HG03175 (cell line): Measurements from ENCODE around the gene SPATA46.
"Not testable (repeated sequence)": the region's sequence is repeated elsewhere in the genome, so short reads cannot be mapped to it uniquely, and the experiment has no call there.

Experiments used
- ATAC-seq: cut with Tn5 transposase; IDR thresholded peaks from one replicate; pipeline ENCODE4 v1.9.1; 2021; ENCODE audit warnings: mild to moderate bottlenecking, moderate library complexity; ENCODE audit not compliant: unreplicated experiment

The SPATA46 gene

DNA sequence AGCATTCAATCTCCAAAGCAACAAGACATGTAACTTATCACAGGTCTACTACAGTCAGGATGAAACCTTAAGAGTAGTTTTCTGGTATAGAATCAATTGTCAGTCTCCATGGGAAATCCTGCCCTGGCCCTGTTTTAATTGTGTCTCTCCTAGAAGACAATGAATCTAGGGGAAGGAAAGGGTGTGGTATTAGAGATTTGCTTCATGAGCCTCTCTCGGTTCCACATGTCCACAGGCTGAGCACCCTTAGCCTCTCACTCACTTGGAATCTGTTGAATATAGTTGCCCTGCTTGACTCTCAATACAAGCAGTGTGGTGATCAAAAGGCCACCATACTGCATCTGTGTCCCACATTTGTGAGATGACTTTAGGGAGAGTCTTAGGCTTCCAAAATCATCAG, 17.7 kb downstream of the SPATA46 start:
- ATAC-seq: no peak

DNA sequence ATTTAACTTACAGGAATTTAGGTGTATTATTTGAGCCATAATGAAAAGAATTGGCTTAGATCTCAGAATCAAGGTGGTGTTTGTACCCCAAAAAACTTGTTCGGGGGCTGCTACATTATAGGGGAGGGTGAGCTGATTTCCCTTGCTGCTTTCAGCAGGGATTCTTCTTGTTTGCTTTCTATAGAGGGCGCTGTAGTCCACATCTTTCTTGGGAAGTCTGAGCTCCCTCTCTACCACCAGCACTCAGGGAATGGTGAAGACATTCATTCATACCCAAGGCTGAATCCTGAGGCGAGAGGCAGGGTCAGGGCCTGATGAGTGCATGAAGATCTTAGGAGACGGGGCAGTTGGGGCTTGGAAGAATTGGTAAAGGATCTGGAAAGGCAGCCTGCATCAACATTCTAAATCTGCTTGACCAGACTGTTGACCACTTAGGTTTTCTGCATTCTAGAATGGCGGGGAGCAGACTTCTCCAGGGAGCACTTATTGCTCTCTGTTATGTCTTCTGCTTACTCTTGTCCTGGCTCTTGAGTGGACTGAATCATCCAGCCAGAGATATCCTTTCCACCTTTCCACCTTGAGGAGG, 18.9 kb downstream of the SPATA46 start:
- ATAC-seq: no peak

DNA sequence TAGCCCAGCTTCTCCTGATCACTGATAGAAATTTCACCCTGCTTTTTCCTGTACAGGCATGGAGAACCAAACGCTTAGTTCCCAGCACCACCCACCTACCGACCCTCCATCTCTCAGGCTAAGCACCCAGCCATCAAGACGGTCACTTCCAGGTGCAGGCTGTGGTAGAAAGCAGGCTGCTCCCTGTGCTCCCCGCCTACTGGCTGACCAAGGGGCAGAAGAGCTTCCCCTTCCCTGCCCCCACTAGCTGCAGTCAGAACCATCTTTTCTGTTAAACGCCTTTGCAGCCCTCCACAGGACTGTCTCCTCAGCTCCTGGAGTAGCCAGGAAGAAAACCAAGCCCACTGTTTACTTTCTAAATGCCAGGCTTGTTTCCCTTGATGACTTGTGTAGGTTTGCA, 23.0 kb downstream of the SPATA46 start:
- no peak for ATAC-seq

DNA sequence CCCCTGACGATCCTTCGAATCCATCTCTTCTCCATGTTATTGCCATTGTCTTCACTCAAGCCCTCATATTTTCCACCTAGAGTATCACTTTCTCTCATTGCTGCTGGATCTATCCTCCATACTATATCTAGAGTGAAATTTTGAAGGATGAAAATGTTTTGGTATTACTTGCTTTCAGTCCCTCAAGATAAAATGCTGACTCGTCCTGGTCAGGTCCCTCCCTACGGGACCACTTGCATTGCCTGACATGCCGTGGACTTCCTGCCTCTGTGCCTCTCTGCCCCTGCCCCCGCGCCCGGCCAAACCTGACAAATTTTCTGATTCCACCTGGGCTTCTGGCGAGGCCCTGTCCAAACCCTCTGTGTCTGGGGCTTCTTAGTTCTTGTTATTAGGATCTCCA, 23.6 kb downstream of the SPATA46 start:
- ATAC-seq: no peak

DNA sequence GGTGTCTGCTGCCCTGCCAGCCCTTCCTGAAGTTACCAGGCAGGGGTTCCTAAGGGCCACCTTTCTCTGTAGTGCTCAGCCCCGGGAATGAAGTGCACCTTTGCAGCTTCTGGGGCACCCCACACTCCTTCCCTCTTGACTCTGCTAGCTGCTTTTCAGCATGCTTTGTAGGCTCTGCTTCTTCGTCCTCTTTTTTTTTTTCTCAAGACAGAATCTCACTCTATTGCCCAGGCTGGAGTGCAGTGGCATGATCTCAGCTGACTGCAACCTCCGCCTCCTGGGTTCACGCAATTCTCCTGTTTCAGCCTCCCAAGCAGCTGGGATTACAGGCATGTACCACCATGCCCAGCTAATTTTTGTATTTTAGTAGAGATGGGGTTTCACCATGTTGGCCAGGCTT, 24.8 kb downstream of the SPATA46 start:
- not testable (repeated sequence) for ATAC-seq

DNA sequence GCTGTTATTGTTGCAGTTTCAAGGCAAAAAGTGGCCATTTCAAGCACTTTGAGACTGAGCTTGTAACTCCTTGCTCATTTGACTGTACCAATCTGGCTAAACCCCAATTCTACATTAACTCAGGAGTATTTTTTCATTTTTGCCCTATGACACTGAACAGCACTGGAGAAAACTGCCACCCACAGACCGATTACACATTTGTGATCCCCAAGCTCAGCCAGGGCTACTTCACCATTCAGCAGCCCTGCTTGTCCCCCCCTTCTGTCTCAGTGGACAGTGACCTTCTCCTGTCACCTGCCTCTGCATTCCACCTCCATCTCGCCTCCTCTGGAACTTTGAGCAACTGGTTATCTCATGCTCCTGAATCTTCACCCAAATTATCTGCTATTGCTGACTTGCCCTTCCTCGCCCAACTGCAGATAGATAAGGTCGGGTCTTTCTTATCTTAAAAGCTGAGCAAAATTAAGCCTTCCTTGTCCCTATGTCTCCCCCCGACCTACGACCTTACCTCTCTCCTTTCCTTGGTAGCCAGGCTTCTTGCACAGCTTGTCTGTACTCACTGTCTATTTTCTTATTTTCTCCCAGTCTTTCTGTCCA, 25.3 kb downstream of the SPATA46 start:
- no peak for ATAC-seq

DNA sequence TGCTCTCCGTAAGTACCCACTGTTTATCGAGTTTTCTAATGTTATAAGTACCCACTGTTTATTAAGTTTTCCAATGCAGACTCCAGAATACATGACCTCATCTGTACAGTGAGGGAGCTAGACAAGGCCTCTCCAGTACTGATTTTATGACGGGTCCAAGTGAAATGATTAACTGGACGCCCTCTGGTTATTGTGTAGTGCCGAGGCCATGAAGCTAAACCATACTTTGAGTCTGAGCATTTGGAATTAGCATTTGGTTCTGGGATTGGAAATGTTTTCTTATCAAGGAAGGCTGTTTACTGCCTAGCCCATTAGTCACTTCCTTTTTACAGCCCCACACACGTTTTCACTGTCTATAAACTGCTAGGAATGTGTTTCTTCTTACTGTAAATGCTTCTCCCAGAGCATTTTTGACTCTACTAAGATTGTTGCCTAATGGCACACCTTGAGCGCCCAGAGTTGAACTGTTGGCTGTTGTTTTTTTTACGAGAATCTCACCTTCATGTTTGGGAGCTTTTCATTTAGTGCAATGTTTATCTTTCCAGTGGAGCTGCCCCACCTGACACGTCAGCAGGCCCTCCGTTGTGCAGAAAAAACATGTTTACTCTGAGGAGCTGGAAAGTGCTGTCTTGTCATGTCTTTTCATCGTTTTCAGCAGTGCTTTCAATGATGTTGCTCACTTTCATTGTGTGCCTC, 26.9 kb downstream of the SPATA46 start:
- ATAC-seq: no peak

DNA sequence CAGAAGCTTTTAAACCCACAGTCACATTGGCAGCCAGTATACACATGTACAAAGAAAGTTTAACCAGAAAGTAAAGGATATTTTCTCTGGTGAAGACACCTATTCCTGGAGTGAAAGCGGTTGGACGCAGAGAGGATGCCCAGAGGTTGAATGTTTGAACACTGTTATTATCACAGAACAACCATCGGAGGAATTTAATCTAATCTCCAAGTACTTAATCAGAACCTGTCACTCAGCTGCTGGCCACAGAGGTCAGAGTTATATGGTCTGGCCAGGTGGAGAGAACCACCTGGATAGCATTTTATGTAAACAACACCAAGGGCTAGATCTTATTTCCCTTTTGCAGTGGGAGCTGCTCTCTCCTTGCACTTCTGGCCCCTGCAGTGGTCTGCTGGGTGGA, 29.4 kb downstream of the SPATA46 start:
- ATAC-seq: no peak

DNA sequence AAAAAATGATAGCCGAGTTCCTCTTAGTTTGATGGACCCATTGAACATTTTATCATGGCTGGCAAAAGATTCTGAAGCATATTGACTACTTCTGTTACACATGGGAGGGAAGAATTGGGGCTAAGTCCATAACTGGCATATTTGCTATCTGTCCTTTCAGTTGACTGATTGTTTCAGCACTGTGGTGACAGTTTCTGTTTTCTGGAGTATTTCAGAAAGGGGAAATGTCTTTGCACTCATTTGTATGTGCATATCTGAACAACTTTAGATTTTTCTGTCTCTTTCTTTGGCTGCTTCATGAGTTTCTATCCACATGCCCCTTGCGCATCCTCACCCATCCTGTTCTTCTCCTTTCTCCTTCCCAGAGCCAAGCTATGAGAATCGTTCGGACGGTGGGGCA, 33.2 kb downstream of the SPATA46 start:
- ATAC-seq: no peak

DNA sequence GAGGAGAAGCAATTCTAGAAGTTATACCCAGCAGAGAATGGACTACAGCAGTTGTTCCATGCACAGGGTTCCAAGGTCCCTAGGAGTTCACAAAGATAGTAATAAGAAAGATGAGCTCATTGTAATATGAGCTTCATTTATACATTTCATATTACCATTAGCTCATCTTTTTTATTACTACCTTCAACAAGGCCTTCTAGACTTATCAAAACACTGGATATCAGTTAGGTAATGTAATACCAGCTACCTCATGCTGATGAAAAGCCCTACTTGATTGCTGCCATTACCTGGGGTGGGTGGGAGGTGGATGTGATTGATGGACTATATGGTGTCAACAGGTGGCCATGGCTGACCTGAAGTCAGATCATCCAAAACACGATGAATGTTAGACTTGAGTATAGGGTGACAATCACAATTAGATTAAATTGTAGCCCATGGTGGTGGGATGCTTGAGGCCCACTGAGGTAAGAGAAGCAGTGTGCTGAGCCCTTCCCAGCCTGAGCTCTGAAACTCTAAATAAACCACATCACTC, 34.1 kb downstream of the SPATA46 start:
- ATAC-seq: no peak

DNA sequence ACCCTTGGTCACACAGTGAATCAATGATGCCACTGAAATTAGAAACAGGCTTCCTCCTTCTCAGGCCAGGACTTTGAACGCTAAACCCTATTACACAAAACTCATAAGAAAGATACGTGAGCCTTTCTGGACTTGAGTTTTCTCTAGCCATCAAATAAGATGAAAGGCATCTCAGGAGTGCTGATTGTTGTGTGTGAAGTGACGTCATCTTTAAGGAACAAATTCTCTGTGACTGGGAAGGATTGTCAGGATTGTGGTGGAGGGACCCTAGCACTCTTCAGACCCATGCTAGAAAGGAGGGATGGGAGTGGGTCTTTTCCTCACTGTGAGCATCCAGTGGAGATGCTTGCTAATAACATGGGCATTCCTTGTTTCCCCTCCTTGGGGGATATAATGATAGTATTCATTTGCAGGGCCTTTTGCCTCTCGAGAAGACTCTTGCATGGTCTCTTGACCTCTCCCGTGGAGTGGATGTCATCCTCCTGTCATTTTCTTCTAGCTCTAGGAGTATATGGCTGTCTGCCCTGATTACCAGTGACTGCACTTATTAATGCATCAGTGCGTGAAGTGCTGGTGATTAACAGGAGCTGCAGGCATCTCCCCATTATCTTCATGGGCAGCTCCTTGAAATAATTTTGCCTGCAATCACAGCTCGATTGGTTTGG, 39.9 kb downstream of the SPATA46 start:
- no peak for ATAC-seq

DNA sequence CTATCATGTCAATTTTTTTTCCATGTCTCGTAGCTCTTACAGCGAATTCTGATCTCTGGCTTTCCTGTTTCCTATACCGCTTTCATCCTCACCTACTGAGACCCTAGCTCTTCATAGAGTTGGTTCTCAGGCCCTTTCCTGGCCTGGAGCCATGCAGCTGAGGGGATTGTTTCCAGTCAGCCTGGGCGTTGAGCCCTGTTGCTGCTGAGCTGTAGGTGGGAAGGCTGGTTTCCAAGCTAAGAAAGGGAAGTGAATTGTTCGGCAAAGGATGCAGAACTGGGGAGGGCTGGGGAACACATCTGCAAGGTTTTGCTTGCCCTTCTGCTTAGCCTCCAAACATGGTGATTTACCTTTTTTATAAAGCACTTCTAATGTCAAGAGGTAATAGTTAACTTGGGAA, 41.5 kb downstream of the SPATA46 start:
- no peak for ATAC-seq

DNA sequence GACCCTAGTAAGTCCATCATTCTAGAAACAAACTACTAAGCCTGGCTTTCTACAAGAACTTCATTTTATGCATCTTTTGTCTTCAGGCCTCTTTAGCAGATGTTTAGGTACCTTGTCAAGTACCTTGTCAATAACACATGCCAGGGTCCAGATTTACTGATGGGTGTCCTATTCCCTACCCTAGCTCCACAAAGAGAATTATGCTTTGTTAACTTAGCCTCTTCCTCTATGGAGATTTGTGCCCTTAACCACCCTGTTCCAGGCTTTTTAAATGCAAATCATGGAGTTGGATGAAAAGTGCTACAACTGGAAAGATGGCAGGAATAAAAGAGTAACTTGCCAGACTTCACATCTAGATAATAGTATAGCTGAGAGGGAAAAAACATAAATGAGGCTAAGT, 42.7 kb downstream of the SPATA46 start:
- ATAC-seq: no peak

DNA sequence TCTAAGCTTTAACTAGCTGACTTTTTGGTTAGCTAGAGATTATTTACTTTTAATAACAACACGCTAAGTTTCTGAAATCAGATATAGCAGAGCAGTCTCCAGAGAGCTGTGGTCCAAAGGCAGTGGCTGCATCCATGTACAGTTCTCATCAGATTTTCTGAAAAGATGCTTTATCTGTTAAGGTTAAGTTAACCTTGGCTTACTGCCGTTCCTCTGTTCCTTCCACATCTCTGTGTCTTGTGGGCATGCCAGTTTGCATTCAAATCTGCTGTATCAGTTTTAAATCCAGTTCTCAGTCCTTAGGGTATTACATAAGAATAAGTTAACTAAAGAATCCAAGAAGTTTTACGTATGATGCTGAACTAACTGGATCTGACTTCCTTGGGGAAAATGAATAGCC, 46.8 kb downstream of the SPATA46 start:
- no peak for ATAC-seq

DNA sequence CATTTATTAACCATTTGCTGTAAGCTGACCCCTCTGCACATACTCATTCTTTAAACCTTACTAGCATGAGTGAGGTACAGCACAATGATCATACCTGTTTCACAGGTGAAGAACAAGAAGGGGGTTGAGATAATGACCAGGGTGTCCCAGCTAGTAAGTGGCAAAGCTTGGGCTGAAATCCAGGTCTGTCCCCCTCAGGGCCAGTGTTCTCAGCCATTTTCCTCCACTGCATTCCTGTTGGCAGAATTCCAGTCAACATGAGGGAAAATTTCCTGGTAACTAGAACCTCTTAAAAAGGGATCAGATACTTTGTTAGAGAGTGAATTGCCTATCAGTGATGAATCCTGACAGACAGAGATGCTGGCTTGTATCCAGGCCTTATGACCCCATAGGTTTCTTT, 48.1 kb downstream of the SPATA46 start:
- no peak for ATAC-seq

DNA sequence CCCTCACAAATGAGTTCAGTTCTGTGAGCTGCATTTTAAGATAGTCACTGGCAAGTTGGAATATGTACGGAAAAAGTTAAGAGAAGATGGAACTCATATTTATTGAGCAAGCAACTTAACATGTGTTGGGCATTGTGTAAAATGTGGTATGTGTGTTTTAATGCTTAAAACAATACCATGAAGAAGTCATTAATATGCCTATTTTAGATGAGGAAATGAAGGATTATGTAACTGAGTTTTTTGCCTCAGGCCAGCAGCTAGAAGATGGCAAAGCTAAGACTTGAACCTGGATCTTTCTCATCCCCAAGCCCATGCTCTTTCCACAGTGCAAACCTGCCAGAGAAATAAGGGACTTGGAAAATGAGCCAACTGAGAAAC, 48.9 kb downstream of the SPATA46 start:
- no peak for ATAC-seq

DNA sequence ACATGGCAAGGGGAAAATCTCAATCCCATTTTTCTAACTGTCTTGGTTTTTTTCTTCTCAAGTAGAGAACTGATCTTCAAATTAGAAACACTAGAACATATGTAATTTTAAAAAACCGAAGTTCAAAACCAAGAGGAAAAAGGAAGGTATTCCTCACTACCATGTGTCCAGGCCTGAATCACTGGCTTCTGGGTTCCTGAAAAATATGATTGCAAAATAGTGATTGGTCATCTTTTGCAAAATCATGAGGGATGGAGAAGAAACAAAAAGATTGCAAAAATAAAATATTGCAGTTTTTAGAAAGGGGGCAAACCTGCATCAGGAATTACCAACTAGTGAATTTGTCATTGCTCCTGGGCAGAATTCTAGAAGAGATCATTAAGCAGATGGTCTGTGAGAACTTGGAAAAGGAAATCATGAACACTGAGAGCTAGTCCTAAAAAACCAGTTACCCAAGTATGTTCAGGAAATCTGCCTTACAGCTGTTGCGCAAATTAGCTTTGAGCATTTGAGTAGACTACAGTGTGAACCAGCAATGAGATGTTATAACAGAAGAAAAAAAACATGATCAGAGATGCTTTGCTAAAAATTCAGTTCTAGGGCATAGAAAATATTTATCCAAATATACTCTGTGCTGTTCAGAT, 49.4 kb downstream of the SPATA46 start:
- no peak for ATAC-seq

DNA sequence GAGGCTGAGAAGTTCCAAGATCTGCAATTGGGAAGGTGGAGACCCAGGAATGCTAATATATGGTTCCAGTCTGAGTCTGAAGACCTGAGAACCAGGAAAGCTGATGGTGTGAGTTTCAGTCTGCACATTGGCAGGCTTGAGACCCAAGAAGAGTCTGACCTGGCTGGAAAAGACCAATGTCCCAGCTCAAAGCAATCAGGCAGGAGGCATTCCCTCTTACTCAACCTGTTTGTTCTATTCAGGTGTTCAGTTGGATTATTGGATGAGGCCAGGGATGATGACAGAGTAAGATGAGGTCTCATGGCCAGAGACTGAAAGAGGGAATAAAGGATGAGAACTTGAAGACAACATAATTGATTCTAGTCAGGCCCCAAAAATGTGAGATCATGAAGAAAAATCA, 50.1 kb downstream of the SPATA46 start:
- ATAC-seq: no peak

DNA sequence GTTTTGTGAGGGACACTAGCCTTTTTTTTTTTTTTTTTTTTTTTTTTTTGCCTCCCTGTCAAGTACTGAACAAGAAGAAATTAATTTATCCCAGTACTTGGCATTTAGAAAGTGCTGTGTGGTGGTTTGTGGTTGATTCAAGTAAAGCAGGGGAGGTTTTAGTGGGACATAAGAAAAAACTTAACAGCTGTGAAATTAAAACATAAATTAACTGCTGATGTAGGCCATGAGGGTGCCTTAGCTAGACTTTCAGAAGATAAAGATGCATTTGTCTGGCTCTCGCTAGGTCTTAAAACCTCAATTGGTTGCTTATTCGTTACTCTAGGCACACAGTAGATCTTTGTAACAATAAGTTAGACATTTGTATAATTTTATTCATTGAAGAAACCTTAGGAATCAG, 52.3 kb downstream of the SPATA46 start:
- no peak for ATAC-seq
